ENCODE data around the gene NEDD8. TPM values are rescaled to one million over a fixed set of nuclear protein-coding genes. Genes with fewer than 3 reads are reported as not detected.

NEDD8 gene
- total RNA-seq, 1 experiment from 2014 or later, result 178 TPM

GRCh38 chr14:24188251-24189058 lies 43.7 kb downstream of the NEDD8 start, which contains the start of gene IPO4:
Gene IPO4 (minus strand): TSS chr14:24188816. CDS start chr14:24188787, 29 bp downstream.
- Histone ChIP-seq H3K4me1 (ENCODE audit: control insufficient read depth in 1 of 2, insufficient read depth in 2 of 2, low read length in 2 of 2) (peaks cover 16 to 17% of the 10 kb centered on the region in 2 experiments), H3K9me3 (ENCODE audit: control insufficient read depth in 1 of 2, insufficient read depth in 1 of 2, low read depth in 1 of 2, low read length in 2 of 2) (no peaks in the 10 kb centered on the region), H4K20me1 (ENCODE audit: insufficient read depth) (no peaks in the 10 kb centered on the region), H3K4me3 (replicated peaks in 1 of 2; ENCODE audit: low read depth in 1 of 2, low read length in 2 of 2) (peak within 1 kb of the TSS; percentile 89 to 94), H3K9me2 (ENCODE audit: insufficient read depth) (no peaks in the 10 kb centered on the region), H3K9ac (ENCODE audit: low read length) (peak within 1 kb of the TSS; percentile 77), H3K27me3 (ENCODE audit: insufficient read depth, low read length) (no peaks in the 10 kb centered on the region), H3K4me2 (ENCODE audit: low read length) (peak within 1 kb of the TSS; percentile 91), H2AFZ (ENCODE audit: low read depth, low read length, poor library complexity, severe bottlenecking) (no peak within 1 kb of the TSS), H3K27ac (ENCODE audit: low read depth, low read length) (peak within 1 kb of the TSS; percentile 98), H3K79me2 (ENCODE audit: insufficient read depth, low read length) (peaks cover 45% of the 10 kb centered on the region), H3K36me3 (ENCODE audit: control insufficient read depth in 1 of 2, insufficient read depth in 2 of 2, low read length in 2 of 2) (peaks cover 39 to 42% of the 10 kb centered on the region in 2 experiments; a peak in 3 of 4 replicates)
- RAD21 ChIA-PET (ENCODE audit: low non-redundant PET in 1 of 2, low total read pairs in 2 of 2, uncharacterized antibody in 2 of 2, unreplicated experiment in 2 of 2), result no interaction called here
- POLR2A ChIA-PET, result interaction anchor here (0.8 to 1.6 kb wide), 7 partner anchors 25 to 94 kb away, joined by 3 to 5 read pairs (median 3); partner anchors contain the start of genes CHMP4A, DCAF11, EMC9 and NRL
- peak; percentile 95 for DNase-seq (ENCODE audit: low read depth, low spot score)
- no TSS peak for BruUV-seq (replicated peaks)
- intact Hi-C loops (cut with micrococcal nuclease), result no loop called here
- TF ChIP-seq ZBTB33 (IDR thresholded peaks at IDR 0.05; ENCODE audit: extremely low read depth, insufficient replicate concordance, low read length), result peak; percentile 61
- TF ChIP-seq SRF (IDR thresholded peaks at IDR 0.05; ENCODE audit: low read depth), result peak; percentile 87
- TF ChIP-seq EZH2phosphoT487 (IDR thresholded peaks at IDR 0.05; ENCODE audit: borderline replicate concordance), result no peak
- TF ChIP-seq TCF7L2 (IDR thresholded peaks at IDR 0.05; ENCODE audit: borderline replicate concordance, extremely low read depth, insufficient read depth, insufficient read length), result peak; percentile 65
- 0 out of 2 replicates have a peak, but pooled peaks have one; percentile 33 for TF ChIP-seq JUND (IDR thresholded peaks at IDR 0.05)
- TF ChIP-seq YY1 (IDR thresholded peaks at IDR 0.05; ENCODE audit: extremely low read depth, insufficient replicate concordance, low read depth, low read length), result peak; percentile 85
- TF ChIP-seq CTCF (IDR thresholded peaks at IDR 0.05 in 2 of 3, conservative IDR thresholded peaks at IDR 0.05 in 1 of 3; ENCODE audit: borderline replicate concordance in 1 of 3, insufficient read depth in 1 of 3, low read depth in 2 of 3, low read length in 2 of 3), result no peak
- TF ChIP-seq SIN3A (IDR thresholded peaks at IDR 0.05; ENCODE audit: low read depth), result peak; percentile 97
- TF ChIP-seq CBX3 (IDR thresholded peaks at IDR 0.05; ENCODE audit: low read depth), result peak; percentile 97
- TF ChIP-seq POLR2A (IDR thresholded peaks at IDR 0.05; ENCODE audit: borderline replicate concordance, extremely low read depth, insufficient read depth, insufficient read length), result peak; percentile 88
- TF ChIP-seq EGR1 (IDR thresholded peaks at IDR 0.05; ENCODE audit: low read depth), result peak; percentile 60
- TF ChIP-seq ZFX (IDR thresholded peaks at IDR 0.05), result peak; percentile 82; the same call in 1 of the 2 replicates
- no peak for TF ChIP-seq REST (IDR thresholded peaks at IDR 0.05; ENCODE audit: low read depth)
- TF ChIP-seq MAX (IDR thresholded peaks at IDR 0.05), result peak; percentile 100
- peak; percentile 89 for TF ChIP-seq POLR2AphosphoS5 (IDR thresholded peaks at IDR 0.05; ENCODE audit: low read depth, low read length)
- peak; percentile 79 for TF ChIP-seq SP1 (IDR thresholded peaks at IDR 0.05; ENCODE audit: low read depth)
- peak; percentile 57; the same call in 1 of the 2 replicates for TF ChIP-seq ELF1 (IDR thresholded peaks at IDR 0.05; ENCODE audit: borderline replicate concordance, low read depth)
- no peak for TF ChIP-seq ZNF274 (IDR thresholded peaks at IDR 0.05; ENCODE audit: low read depth, low read length)
- ATAC-seq, result peak; percentile 90
- CTCF ChIA-PET, result interaction anchor here (0.8 to 1.5 kb wide), 2 partner anchors 27 to 243 kb away, joined by 3 to 4 read pairs; partner anchors contain the start of gene IRF9

All from HCT116 (cell line).